A549 (cell line): ENCODE results near the gene VMO1.

Experiments
- CTCF ChIP-seq: fragments of >200 bp; sonication (Bioruptor Twin); formaldehyde crosslinking; IDR thresholded peaks from 3 replicates; pipeline ENCODE4 v1.5.1; 2016
- EP300 ChIP-seq, 2 experiments: fragments of >200 bp; sonication (Bioruptor Twin); formaldehyde crosslinking; IDR thresholded peaks; 2 replicates in 1 of 2; 3 replicates in 1 of 2; pipeline ENCODE4 v1.6.1; 2016 to 2017
- JUN ChIP-seq, 2 experiments: fragments of >200 bp; sonication (Bioruptor Twin); formaldehyde crosslinking; IDR thresholded peaks; 2 replicates in 1 of 2; 3 replicates in 1 of 2; pipeline ENCODE4 v1.6.1; 2016 to 2017
- MYC ChIP-seq: IDR thresholded peaks from 2 replicates; pipeline ENCODE4 v1.6.1; 2012; ENCODE audit warnings: mild to moderate bottlenecking, inconsistent platforms, low read length, improper control_type of control experiment, borderline replicate concordance
- POLR2A ChIP-seq: IDR thresholded peaks from 2 replicates; pipeline ENCODE4 v1.6.1; 2012; ENCODE audit warnings: mild to moderate bottlenecking, low read length
- POLR2AphosphoS2 ChIP-seq: conservative IDR thresholded peaks from 2 replicates; pipeline ENCODE4 v1.6.1; 2012; ENCODE audit warnings: low read length, improper control_type of control experiment, inconsistent platforms
- REST ChIP-seq: fragments of 200-600 bp; sonication (generic); IDR thresholded peaks from 2 replicates; pipeline ENCODE4 v1.6.1; 2016; ENCODE audit warnings: antibody characterized with exemption, mild to moderate bottlenecking, moderate library complexity
- RFX5 ChIP-seq: fragments of 450-650 bp; IDR thresholded peaks from 2 replicates; pipeline ENCODE4 v1.7.1; 2014; ENCODE audit warnings: antibody characterized with exemption, mild to moderate bottlenecking, moderate library complexity
- SMC3 ChIP-seq: fragments of >200 bp; sonication (Bioruptor Twin); formaldehyde crosslinking; IDR thresholded peaks from 3 replicates; pipeline ENCODE4 v1.6.1; 2018; ENCODE audit warnings: inconsistent platforms
- TP53 ChIP-seq: fragments of 250-450 bp; sonication (Bioruptor Pico); IDR thresholded peaks from 2 replicates; pipeline ENCODE4 v1.5.0; 2021; ENCODE audit warnings: mild to moderate bottlenecking, moderate library complexity

- no peak for TF ChIP-seq SMC3
- TF ChIP-seq CTCF = no peak
- no peak for TF ChIP-seq JUN (IDR thresholded peaks at IDR 0.05)
- TF ChIP-seq MYC = no peak
- TF ChIP-seq POLR2AphosphoS2 = no peak
- TF ChIP-seq RFX5 = no peak
- no peak for TF ChIP-seq EP300 (IDR thresholded peaks at IDR 0.05)
- no peak for TF ChIP-seq POLR2A
- TF ChIP-seq TP53 (CRISPR knock-in tag) = no peak
- TF ChIP-seq REST = no peak
Measured at GRCh38 chr17:4744999-4745969, 40.9 kb downstream of the VMO1 start.
